IMR-90 (cell line): ENCODE data around the gene ELOB. TPM values are rescaled to one million over a fixed set of nuclear protein-coding genes. Genes with fewer than 3 reads are reported as not detected.

Source experiments
- ATAC-seq: fragments of 200-7000 bp; cut with Tn5 transposase; 2 replicates; pipeline ENCODE4 v1.9.1; 2020; ENCODE audit warnings: low read depth, mild to moderate bottlenecking, moderate library complexity
- BruUV-seq: library from RNA; stranded (reverse); fragments of 400-500 nt; replicated peaks from 2 replicates; lab custom pipeline; 2021; lab: Mats Ljungman, UMichigan
- CTCF ChIA-PET: fragments of 300-600 bp; formaldehyde crosslinking; extraction: SDS; loops from one replicate; lab custom pipeline; 2021; ENCODE audit warnings: antibody characterized with exemption; lab: Yijun Ruan, JAX
- POLR2A ChIA-PET: fragments of 300-600 bp; sonication (Branson Sonifier 250); formaldehyde crosslinking; loops from one replicate; lab custom pipeline; 2022; ENCODE audit warnings: antibody characterized with exemption; ENCODE audit not compliant: unreplicated experiment; lab: Charles Lee
- DNase-seq: peaks from one replicate; pipeline ENCODE4 v3.0.0; 2013
- H2AFZ ChIP-seq: replicated peaks from 2 replicates; pipeline ENCODE3; 2013; ENCODE audit warnings: low read length, mild to moderate bottlenecking; ENCODE audit not compliant: poor library complexity
- H2AK5ac ChIP-seq: 2 replicates; pipeline ENCODE4 v1.6.1; 2013; ENCODE audit warnings: low read depth, low read length, inconsistent platforms
- H2AK9ac ChIP-seq: replicated peaks from 2 replicates; pipeline ENCODE3; 2013; ENCODE audit warnings: mild to moderate bottlenecking, low read depth, low read length, moderate library complexity; ENCODE audit not compliant: poor library complexity
- H2BK120ac ChIP-seq: 2 replicates; pipeline ENCODE4 v1.6.1; 2013; ENCODE audit warnings: low read depth, low read length, inconsistent platforms
- H2BK15ac ChIP-seq: 3 replicates; pipeline ENCODE4 v1.6.1; 2013; ENCODE audit warnings: low read depth, low read length, inconsistent platforms
- H2BK20ac ChIP-seq: 2 replicates; pipeline ENCODE4 v1.6.1; 2013; ENCODE audit warnings: low read depth, mild to moderate bottlenecking, inconsistent platforms, low read length, moderate library complexity
- H2BK5ac ChIP-seq: 2 replicates; pipeline ENCODE4 v1.6.1; 2013; ENCODE audit warnings: mild to moderate bottlenecking, low read depth, low read length, inconsistent platforms; ENCODE audit not compliant: poor library complexity, severe bottlenecking
- H3K14ac ChIP-seq: replicated peaks from 2 replicates; pipeline ENCODE4 v1.6.1; 2013; ENCODE audit warnings: low read depth, low read length, inconsistent platforms
- H3K18ac ChIP-seq: 2 replicates; pipeline ENCODE4 v1.6.1; 2013; ENCODE audit warnings: low read depth, low read length, control low read depth
- H3K23ac ChIP-seq: 2 replicates; pipeline ENCODE4 v1.6.1; 2013; ENCODE audit warnings: low read depth, low read length, inconsistent platforms
- H3K27ac ChIP-seq: 2 replicates; pipeline ENCODE4 v1.5.1; 2013; ENCODE audit warnings: mild to moderate bottlenecking, control low read depth, low read length; ENCODE audit not compliant: insufficient read depth
- H3K27me3 ChIP-seq: 2 replicates; pipeline ENCODE4 v1.6.1; 2013; ENCODE audit warnings: low read length; ENCODE audit not compliant: control insufficient read depth, insufficient read depth
- H3K36me3 ChIP-seq: 2 replicates; pipeline ENCODE4 v1.6.1; 2013; ENCODE audit warnings: low read length, mixed read lengths; ENCODE audit not compliant: control insufficient read depth, insufficient read depth
- H3K4ac ChIP-seq: 2 replicates; pipeline ENCODE4 v1.6.1; 2013; ENCODE audit warnings: low read depth, low read length, inconsistent platforms
- H3K4me1 ChIP-seq: 2 replicates; pipeline ENCODE4 v1.6.1; 2013; ENCODE audit warnings: low read length, mixed read lengths; ENCODE audit not compliant: control insufficient read depth, insufficient read depth
- H3K4me2 ChIP-seq: 2 replicates; pipeline ENCODE4 v1.6.1; 2013; ENCODE audit warnings: low read depth, mild to moderate bottlenecking, control low read depth, low read length, moderate library complexity
- H3K4me3 ChIP-seq: 2 replicates; pipeline ENCODE4 v1.5.1; 2013; ENCODE audit warnings: low read depth, mild to moderate bottlenecking, control low read depth, low read length, moderate library complexity; ENCODE audit not compliant: insufficient read depth
- H3K56ac ChIP-seq: 2 replicates; pipeline ENCODE4 v1.6.1; 2013; ENCODE audit warnings: low read length, inconsistent platforms; ENCODE audit not compliant: insufficient read depth; ENCODE audit errors: extremely low read depth
- H3K79me1 ChIP-seq, 2 experiments: 2 replicates each; pipeline ENCODE4 v1.6.1; 2013; ENCODE audit warnings: low read length in 2 of 2, inconsistent platforms in 1 of 2, low read depth in 1 of 2
- H3K9ac ChIP-seq: 2 replicates; pipeline ENCODE4 v1.6.1; 2013; ENCODE audit warnings: low read depth, low read length, control low read depth
- H3K9me1 ChIP-seq: 2 replicates; pipeline ENCODE4 v1.6.1; 2013; ENCODE audit warnings: low read length, inconsistent platforms; ENCODE audit not compliant: insufficient read depth
- H3K9me3 ChIP-seq: 2 replicates; pipeline ENCODE4 v1.6.1; 2013; ENCODE audit warnings: low read length; ENCODE audit not compliant: control insufficient read depth, insufficient read depth
- H4K20me1 ChIP-seq: 2 replicates; pipeline ENCODE4 v1.6.1; 2013; ENCODE audit warnings: low read length, inconsistent platforms; ENCODE audit not compliant: insufficient read depth
- H4K5ac ChIP-seq: 2 replicates; pipeline ENCODE4 v1.6.1; 2013; ENCODE audit warnings: mild to moderate bottlenecking, low read depth, low read length, control low read depth
- H4K8ac ChIP-seq, 2 experiments: 2 replicates each; pipeline ENCODE4 v1.6.1; 2013; ENCODE audit warnings: low read depth in 2 of 2, low read length in 2 of 2, control low read depth in 1 of 2, inconsistent platforms in 1 of 2
- H4K91ac ChIP-seq: 2 replicates; pipeline ENCODE4 v1.6.1; 2013; ENCODE audit warnings: low read depth, low read length, inconsistent platforms; ENCODE audit not compliant: insufficient read depth
- CEBPB ChIP-seq: IDR thresholded peaks from 2 replicates; pipeline ENCODE4 v1.6.1; 2012; ENCODE audit warnings: low read depth, low read length, improper control_type of control experiment
- ELK1 ChIP-seq: fragments of 150-350 bp; IDR thresholded peaks from 2 replicates; pipeline ENCODE4 v1.6.1; 2016; ENCODE audit warnings: low read depth, mild to moderate bottlenecking, low read length, moderate library complexity, borderline replicate concordance
- MXI1 ChIP-seq: IDR thresholded peaks from 2 replicates; pipeline ENCODE4 v1.6.1; 2012; ENCODE audit warnings: low read depth, mild to moderate bottlenecking, low read length, moderate library complexity, borderline replicate concordance
- RCOR1 ChIP-seq: IDR thresholded peaks from 2 replicates; pipeline ENCODE4 v1.6.1; 2012; ENCODE audit warnings: mild to moderate bottlenecking, low read length, improper control_type of control experiment; ENCODE audit not compliant: insufficient replicate concordance
- WGBS, 2 experiments: methylation state at CpG; one replicate each; pipeline versions ENCODE4 v1.1.5 to v1.1.7; 2013; ENCODE audit warnings: missing lambda C conversion rate in 2 of 2; ENCODE audit not compliant: insufficient read length in 1 of 2; ENCODE audit errors: extremely low coverage in 2 of 2; 5-methylcytosine and 5-hydroxymethylcytosine counted together
- dilution Hi-C: fragments of 300-500 bp; cut with HindIII; formaldehyde crosslinking; loops from one replicate; pipeline ENCODE4 v1.14.3; 2018; ENCODE audit warnings: low sequenced_read_pairs; ENCODE audit not compliant: unreplicated experiment
- in situ Hi-C: fragments of 300-500 bp; cut with MboI; formaldehyde crosslinking; loops from 3 replicates; pipeline ENCODE4 v1.14.3; 2019; ENCODE audit warnings: low sequenced_read_pairs, inconsistent platforms, mixed read lengths
- intact Hi-C: fragments of 100-400 bp; cut with micrococcal nuclease; formaldehyde crosslinking; loops from 2 replicates; pipeline ENCODE4 v1.10.0; 2022
- polyA plus RNA-seq, 3 experiments: library from polyadenylated mRNA; depleted of rRNA; stranded (reverse); fragments of >200 nt; gene quantifications; 2 replicates each; pipeline ENCODE4 v1.2.3, GENCODE V29; 2012; ENCODE audit warnings: low replicate concordance in 1 of 3
- total RNA-seq: library from RNA; depleted of rRNA; stranded (reverse); fragments of >200 nt; gene quantifications from 2 replicates; pipeline ENCODE4 v1.2.3, GENCODE V29; 2012

ELOB gene
- total and polyA plus RNA-seq, 2 of the 4 experiments (the other 2 are of a cell fraction), result 442 to 5,859 TPM

- Histone ChIP-seq H4K91ac (no peak overlapping the region), H2BK120ac (no peak overlapping the region), H3K4me3 (no peak overlapping the region), H4K20me1 (no peaks in the 10 kb centered on the region), H2BK20ac (no peak overlapping the region), H3K27me3 (peaks cover 5% of the 10 kb centered on the region), H3K4me2 (no peak overlapping the region), H2AK5ac (no peak overlapping the region), H3K27ac (no peak overlapping the region), H2AFZ (no peak overlapping the region), H3K9me1 (no peaks in the 10 kb centered on the region), H3K9me3 (no peaks in the 10 kb centered on the region), H3K56ac (no peak overlapping the region), H3K18ac (no peak overlapping the region), H4K8ac (no peak overlapping the region), H3K4ac (no peak overlapping the region), H3K23ac (no peak overlapping the region), H3K9ac (no peak overlapping the region), H3K79me1 (no peaks in the 10 kb centered on the region), H3K14ac (no peak overlapping the region), H2BK15ac (no peak overlapping the region), H2BK5ac (no peak overlapping the region), H3K36me3 (no peaks in the 10 kb centered on the region), H4K5ac (no peak overlapping the region), H2AK9ac (peak overlapping the region; percentile 61), H3K4me1 (no peaks in the 10 kb centered on the region)
- WGBS, 2 experiments, result 84% methylated on average over 3 of the region's 10 CpGs; no CpG with 5 or more reads in 1 of the 2 experiments
- dilution Hi-C loops, result no loop called here
- BruUV-seq, result no TSS peak
- POLR2A ChIA-PET, result no interaction called here
- TF ChIP-seq ELK1, result no peak
- TF ChIP-seq MXI1, result no peak
- TF ChIP-seq RCOR1, result no peak
- TF ChIP-seq CEBPB, result no peak
- CTCF ChIA-PET, result no interaction called here
- ATAC-seq (no peak), DNase-seq (no peak)
- in situ Hi-C loops, result no loop called here
- intact Hi-C loops, result no loop called here
These were observed 42.1 kb downstream of the ELOB start for GRCh38 chr16:2734844-2735515.
